Measurements from ENCODE around the gene NR2C1.

NR2C1 gene

DNA sequence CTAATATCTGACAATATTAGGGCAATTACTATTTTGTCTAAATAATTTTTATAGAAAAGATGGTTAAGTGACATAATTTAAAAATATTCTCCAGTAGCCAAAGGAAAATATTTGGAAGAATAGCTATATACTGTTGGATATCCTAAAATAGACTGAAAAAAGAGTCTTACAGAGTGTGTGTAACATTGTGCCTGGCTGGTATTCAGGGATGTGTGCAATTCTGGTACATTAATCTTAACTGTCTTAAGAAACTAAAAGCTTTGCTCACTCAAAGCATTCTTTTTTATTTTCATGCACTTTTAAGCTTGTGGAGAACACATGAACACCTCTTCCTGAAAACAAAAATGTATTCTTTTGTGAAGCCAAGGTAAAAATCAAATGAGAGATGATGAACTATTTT, 10.1 kb upstream of the NR2C1 start:
- FAIRE-seq: no peak

DNA sequence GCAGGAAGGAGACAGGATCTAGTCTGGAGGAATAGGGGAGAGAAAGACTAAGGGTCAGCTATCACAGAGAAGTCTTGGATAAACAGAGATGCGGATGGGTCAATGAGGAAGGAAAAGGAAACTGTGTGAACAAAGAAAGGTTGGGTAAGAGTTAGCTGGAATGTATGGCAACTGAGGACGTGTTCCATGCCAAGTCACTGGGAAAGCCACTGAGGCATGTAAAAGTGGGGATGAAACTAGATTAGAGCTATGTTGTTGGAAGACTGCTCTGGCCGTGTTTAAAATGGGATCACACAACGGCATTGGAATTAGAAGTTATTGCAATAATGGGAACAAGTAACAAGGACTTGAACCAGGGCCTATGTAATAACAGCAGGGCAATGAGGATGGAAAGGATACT, 3.9 kb upstream of the NR2C1 start:
- FAIRE-seq: no peak

DNA sequence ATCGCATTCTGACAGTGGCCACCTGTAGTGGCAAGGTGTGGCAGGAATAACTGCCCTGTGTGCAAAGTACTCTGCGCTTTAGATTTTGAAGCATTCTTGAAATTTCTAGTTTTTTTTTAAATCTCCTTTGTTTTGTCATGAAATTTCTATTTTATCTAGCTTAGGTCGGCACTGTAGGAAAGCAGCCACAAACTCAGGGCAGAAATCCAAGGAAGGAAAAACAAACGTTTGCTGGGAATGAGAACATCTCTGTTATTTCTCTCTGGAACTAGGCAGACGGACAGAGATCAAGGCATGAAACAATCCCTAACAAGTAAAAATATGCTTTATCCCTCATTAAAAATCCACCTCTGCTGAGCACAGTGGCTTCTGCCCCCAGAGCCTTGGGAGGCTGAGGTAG, 1.3 kb upstream of the NR2C1 start:
- no peak for FAIRE-seq

DNA sequence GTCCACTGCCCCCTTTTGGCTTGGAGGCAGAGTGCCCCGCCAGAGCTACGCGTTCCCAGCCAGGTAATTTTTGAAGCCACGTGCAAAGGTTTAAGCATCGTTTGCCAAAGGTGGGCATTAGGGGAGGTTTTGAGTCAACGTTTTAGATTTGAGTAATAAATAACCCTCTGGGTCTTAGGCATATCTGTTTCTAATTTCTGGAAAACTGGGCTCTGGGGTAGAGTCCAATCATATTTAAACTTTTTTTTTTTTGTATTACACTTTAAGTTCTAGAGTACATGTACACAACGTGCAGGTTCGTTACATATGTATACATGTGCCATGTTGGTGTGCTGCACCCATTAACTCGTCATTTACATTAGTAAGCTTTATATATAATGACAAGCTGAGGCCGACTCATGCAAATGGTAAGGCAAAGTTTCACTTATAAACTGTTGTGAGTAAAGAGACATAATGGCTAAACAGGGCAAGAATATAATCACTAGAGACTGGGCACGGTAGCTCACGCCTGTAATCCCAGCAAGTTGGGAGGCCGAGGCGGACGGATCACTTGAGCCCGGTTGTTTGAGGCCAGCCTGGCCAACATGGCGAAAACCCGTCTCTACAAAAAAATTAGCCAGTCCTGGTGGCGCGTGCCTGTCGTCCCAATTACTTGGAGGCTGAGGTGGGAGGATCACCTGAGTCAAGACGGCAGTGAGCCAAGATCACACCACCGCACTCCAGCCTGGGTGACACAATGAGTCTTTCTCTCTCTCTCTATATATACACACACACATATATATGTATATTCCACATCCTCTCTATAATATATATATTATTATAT, 491 bp upstream of the NR2C1 start:
- FAIRE-seq: no peak

DNA sequence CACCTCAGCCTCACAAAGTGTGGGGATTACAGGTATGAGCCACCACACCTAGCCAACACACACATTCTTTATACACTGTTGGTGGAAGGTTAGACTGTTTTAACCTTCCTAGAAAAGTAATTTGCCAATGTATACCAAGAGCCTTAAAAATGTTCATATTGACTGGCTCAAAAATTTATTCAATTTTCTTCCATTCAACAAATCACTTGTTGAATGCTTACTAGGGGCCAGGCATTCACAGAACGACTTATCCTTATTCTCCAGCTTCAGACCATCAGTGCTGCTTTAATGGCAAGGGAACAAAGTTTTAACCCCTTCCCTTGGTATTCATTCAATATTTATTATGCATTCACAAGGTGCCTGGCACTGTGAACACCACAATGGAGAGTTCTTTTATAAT, 3.0 kb downstream of the NR2C1 start:
- no peak for FAIRE-seq

DNA sequence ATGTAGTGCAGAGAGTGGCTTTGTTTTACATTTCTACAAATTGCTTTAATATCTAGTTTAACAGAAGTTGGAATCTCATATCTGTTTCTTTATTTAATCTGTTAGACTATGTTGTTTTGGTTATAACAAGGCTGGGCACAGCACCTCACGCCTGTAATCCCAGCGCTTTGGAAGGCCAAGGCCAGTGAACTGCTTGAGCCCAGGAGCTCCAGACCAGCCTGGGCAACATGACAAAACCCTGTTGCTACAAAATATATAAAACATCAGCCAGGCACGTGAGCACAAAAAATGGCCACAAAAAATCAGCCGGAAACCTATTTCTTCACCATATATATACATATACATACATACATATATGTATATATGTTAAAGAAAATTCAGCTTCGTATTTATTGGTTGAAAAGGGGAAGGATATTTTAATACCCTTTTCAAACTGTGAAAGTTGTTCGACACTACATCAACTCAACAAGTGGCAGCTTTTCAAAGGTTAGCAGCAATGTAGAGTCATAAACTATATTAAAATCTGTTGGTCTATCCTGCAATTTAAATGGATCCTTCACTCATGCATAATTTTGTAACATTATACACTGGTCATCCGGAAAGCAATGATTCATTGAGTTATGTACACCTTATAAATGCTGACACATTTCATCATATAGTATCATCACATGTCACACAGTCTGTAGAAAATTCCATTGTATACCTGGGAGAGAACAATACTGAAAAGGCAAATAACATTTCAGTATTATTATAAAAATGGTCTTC, 7.1 kb downstream of the NR2C1 start:
- FAIRE-seq: no peak

DNA sequence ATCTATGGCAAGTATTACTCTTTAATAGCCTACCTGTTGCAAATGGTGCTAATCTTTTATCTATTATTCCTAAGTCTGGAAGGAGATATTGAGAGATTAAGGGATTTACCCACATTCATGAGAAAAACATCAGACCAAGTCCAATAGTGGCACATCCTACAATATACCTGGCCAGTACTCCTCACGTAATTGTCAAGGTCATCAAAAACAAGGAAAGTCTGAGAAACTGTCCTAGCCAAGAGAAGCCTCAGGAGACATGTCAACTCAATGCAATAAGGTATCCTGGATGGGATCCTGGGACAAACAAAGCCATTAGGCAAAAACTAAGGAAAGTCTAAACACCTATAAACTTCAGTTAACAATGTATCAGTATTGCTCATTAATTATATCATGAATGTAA, 12.5 kb downstream of the NR2C1 start:
- FAIRE-seq: no peak

DNA sequence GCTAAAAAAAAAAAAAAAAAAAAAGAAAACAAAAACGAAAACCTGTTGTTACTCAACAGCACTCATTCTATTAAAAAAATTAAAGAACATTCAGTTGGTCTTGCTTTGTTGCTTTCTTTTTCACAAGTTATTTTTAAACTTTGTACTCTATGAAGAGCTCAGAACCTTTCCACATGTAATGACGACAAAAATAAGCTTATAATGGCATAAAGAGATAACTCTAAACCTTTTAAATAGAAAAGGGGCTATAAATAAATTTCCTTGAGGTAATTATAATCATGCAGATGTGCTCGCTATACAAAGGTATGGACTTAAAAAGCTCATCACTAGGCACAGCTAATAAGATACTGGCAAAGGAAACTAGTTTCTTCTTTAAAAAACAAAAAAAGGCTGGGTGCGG, 13.4 kb downstream of the NR2C1 start:
- no peak for FAIRE-seq

DNA sequence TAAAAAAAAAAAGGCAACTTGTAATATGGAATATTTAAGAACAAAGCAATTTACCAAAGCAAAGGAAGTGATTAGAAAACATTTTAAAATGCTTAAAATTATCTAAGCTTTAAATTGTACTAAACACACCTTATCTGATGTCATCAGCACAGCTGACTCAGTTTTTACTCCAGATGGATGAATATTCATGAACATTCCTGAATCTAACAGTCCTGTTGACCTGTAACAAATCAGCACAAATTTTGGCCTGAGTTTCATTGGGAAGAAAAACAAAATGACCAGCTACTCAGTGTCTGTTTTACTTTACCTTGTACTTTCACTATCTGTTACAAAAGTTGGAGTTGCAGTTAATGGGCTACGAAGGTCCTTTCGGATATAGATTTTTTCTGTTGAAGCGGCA, 16.0 kb downstream of the NR2C1 start:
- no peak for FAIRE-seq

DNA sequence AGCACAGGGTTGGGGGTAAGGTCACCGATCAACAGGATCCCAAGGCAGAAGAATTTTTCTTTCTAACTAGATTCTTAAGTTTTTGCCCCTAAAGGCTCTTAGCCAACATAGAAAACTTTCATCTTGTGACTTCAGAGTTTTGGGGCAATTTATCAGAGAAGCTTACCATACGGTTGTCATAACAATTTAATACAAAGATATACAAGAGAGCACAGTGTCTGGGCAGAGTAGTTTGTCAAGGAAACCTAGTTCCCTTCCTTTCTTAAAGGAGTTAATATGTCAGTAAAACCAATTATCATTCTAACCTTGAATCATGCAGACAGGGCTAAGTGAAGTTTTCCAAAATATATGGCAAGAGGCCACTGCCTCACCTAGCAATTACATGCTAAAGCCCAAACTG, 18.4 kb downstream of the NR2C1 start:
- FAIRE-seq: no peak

DNA sequence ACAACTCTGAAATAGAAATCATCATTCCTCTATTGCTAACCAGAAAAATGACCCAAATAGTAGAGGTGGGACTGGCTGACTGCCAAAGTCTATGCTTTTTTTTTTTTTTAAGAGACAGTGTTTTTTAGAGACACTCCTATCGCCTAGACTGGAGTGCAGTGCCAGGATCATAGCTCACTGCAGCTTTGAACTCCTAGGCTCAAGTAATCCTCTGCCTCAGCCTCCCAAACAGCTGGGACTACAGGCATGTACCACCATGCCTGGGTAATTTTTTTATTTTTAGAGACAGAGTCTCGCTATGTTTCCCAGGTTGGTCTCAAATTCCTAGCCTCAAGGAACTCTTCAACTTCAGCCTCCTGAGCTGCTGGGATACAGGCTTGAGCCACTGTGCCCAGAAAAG, 19.2 kb downstream of the NR2C1 start:
- no peak for FAIRE-seq

DNA sequence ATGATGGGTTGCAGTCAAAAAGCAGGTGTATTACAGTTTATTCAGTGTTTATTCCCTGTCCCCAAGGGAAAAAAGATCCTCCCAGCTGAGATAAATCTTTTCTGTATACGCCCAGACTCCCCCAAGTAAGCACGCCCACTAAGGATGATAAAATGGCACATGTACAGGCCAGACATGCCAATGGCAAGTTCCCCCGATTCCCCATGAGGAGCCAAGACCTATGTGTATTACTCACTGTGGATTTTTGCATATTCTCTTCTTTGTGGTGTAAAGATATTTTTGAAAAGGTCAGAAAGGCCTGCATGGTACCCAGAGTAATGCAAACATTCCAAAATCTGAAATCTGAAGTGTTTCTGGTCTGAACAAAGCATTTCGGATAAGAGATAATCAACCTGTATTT, 22.2 kb downstream of the NR2C1 start:
- FAIRE-seq: no peak

DNA sequence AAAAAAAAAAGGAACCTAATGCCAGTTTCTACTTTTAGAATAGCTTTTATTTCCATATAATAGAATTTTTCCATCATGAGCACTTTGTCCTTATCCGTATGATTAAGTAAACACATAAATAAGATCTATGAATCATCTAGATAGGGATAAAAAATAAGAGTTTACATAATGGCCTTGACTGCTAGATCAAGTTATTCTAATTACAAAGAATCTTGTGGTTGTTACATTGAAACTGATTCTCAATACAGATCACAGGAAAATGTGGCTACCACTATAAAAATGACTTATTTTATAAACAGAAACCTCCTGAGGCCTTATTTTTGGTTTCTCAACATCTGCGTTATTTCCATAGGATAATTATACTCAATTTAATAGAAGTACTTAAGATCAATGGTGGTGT, 35.5 kb downstream of the NR2C1 start:
- no peak for FAIRE-seq

DNA sequence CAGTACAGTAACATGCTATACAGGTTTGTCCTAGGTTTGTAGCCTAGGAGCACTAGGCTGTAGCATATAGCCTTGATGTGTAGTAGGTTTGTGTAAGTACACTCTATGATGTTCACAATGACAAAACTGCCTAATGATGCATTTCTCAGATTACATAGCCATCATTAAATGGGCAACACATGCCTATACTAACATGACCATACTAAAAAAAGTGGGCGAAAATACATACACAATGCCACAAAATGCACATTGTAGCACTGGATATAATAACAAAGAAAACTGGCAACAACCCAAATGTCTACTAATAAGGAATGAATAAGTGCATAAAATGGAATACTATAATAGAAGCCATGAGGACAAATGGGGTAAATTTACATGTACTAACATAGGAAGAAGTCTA, 38.7 kb downstream of the NR2C1 start:
- FAIRE-seq: no peak

DNA sequence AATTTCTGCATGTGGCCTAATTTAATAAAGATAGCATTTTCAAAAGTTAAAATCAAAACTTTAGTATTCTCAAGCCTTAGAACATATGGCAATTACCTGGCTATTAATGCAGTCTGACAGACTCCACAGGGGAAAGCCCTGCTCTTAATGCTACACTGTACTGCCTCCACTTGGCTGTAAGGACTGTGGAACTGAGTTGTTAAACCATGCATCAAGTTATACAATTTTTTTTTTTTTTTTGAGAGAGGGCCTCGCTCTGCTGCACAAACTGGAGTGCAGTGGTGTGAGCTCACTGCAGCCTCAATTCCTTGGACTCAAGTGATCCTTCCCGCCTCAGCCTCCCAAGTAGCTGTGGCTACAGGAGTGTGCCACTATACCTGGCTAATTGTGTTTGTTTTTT, 50.9 kb downstream of the NR2C1 start:
- no peak for FAIRE-seq

DNA sequence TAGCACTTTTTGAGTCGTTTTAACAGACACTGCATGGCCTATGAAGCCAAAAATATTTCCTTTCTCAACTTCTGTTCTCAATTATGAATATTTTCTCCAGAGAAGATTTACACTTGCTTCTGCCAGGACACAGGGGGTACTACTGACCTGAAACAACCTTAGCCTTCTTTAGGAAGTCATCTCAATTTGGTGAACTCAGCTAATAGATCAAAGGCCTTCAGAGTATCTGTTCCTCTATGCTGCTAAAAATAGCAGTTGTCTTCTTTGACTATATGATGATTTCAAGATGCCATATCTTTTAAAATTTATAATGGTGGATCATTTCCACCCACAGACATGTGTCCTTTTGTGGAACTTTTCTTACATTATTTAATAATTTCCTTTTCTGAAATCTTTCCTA, 55.9 kb downstream of the NR2C1 start:
- FAIRE-seq: no peak

DNA sequence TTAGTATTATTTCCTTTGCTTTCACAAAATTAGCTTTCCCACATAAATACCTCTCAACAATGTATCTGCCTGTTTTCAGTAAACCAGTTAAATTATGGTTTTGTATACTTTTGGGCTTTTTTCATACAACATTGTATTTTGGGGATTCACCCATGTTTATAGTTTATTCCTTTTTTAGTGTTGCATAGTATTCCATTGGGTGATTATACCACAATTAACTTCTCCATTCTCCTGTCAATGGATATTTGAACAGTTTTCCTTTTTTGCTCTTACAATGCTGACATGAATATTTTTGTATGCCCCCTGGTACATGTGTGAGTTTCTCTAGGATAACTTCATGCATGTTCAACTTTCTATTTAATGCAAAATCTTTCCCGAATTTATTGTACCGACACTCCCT, 57.3 kb downstream of the NR2C1 start:
- no peak for FAIRE-seq

DNA sequence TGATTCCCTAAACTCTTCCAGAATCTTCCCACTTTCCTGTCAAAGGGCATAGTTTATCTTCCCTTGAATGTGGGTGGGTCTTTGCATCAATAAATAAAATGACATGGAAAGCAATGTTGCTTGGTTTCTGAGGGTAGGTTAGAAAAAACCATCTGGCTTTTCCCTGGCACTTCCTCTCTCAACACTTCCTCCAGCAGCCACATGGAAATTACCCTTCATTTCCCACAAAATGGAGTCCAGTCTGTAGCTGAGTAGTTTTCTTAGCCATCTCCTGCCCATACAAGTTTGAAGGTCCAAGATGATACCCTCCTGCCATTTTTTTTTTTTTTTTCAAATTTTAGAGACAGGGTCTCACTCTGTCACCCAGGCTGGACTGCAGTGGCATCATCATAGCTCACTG, 58.9 kb downstream of the NR2C1 start:
- FAIRE-seq: no peak

DNA sequence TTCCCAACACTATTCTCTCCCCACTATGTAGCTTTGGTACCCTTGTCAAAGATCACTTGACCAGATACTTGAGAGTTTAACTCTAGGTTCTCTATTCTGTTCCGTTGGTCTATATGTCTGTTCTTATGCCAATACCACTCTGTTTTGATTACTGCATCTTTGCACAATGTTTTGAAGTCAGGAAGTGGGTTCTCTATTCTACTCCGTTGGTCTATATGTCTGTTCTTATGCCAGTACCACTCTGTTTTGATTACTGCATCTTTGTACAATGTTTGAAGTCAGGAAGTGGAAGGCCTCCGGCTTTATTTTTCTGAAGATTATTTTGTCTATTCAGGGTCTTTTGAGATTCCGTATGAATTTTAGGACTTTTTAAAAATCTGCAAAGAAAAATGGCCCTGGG, 67.2 kb downstream of the NR2C1 start:
- FAIRE-seq: no peak

DNA sequence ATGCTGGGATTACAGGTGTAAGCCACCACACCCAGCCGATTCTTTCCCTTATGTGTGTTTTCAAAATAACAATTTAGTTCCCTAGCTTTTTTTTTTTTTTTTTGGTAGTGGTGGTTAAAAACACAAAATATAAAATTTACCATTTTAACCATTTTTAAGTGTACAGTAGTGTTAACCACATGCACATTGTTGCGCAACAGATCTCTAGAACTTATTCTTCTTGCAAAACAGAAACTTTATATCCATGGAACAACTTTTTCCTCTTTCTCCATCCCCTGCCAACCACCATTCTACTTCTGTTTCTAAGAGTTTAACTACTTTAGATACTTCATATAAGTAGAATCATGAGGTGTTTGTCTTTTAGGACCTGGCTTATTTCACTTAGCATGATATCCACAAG, 68.8 kb downstream of the NR2C1 start:
- no peak for FAIRE-seq

DNA sequence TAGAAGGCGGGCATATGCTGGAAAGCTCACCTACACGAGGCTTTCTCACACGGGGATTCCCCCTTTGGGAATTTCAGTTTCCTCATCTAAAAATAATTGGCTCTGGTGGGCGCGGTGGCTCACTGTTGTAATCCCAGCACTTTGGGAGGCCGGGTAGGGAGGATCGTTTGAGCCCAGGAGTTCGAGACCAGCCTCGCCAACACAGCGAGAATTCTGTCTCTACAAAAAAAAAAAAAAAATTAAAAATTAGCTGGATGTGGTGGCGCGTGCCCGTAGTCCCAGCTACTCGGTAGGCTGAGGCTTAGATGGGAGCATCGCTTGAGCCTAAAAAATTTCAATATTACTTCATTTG, 69.5 kb downstream of the NR2C1 start:
- no peak for FAIRE-seq

DNA sequence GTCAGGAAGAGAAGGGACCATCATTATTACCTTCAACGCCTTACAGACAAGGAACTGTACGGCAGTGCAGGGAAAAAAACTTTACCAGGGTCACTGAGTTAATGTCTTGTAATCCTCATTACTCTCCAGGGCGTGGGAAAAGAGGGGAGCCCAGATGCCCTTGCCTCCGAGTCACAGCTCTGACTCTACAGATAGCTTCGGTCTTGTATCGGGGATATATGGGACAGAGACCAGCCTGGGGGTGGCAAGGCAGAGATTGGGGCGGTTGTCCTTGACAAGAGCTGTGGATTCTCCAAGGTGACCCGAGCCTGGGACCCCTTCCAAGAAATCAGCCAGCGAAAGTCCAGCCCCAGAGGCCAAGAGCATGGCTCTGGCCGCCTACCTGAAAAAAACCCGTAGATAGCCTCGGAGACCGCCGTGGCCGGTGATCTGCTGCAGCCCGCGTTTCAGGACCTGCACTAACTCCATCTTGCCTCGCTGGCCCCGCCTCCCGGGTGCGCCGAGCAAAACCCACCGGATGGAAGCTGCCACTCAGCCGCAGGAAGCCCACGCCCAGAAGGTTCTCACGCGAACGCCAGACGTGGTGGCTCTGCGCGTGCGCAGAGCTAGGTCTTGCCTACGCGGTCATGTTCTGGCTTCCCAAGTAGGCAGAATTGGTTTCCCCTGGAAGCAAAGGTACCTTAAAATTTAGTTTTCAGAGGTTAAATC, 70.1 kb downstream of the NR2C1 start, which contains the start of gene NDUFA12:
Gene NDUFA12, minus strand, starts transcription at position 485 of the 708 bp plus-strand sequence. Its CDS starts 17 bp downstream, at position 468.
- FAIRE-seq: peak; percentile 74

DNA sequence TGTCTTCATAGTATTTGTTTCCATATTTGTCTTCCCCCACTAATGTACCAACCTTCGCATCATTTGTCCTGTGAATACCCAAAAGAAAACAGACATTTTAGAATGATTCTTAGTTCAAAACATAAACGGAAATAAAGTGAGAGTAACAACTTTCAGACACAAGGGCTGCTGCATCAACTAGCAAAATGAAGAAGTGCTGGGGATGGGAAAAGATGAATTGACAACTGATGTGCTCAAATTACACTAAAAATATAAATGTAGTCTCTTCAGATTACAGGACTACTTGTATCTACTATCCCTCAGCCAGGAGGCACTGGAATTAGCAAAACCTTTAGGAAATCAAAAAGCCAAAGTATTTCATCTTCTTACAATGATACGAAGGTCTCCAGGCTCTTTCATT, 70.7 kb downstream of the NR2C1 start:
- FAIRE-seq: no peak

DNA sequence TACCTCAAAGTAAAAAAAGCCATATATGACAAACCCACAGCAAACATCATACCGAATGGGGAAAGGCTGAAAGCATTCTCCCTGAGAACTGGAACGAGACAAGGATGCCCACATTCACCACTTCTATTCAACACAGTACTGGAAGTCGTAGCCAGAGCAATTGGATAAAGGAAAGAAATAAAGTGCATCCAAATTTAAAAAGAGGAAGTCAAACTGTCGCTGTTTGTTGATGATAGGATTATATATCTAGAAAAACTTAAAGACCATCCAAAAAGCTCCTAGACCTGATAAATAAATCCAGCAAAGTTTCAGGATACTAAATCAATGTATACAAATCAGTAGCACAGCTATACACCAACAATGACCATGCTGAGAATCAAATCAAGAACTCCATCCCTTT, 75.1 kb downstream of the NR2C1 start:
- no peak for FAIRE-seq

Measured in A204.1 (cell line).